SK-MEL-5 (cell line): ENCODE data around the gene GSTCD. TPM values are rescaled to one million over a fixed set of nuclear protein-coding genes. Genes with fewer than 3 reads are reported as not detected.
"Not testable (repeated sequence)": the region's sequence is repeated elsewhere in the genome, so short reads cannot be mapped to it uniquely, and the experiment has no call there.

Experiments
- DNase-seq: peaks from one replicate; pipeline ENCODE4 v3.0.0-alpha.2; 2016; ENCODE audit warnings: low read depth, low spot score
- in situ Hi-C: cut with HindIII; loops from 2 replicates; pipeline ENCODE4 v1.10.0; 2016; ENCODE audit warnings: low sequenced_read_pairs, high pct_unique_total_duplicates, low pct_unique_long_range_greater_than_20kb
- total RNA-seq: library from RNA; depleted of rRNA; stranded (reverse); fragments of >200 nt; shearing (Covaris generic); gene quantifications from 2 replicates; pipeline ENCODE4 v1.2.3, GENCODE V29; 2014

GSTCD gene
- total RNA-seq, 1 experiment from 2014 or later = 11.5 TPM

DNA sequence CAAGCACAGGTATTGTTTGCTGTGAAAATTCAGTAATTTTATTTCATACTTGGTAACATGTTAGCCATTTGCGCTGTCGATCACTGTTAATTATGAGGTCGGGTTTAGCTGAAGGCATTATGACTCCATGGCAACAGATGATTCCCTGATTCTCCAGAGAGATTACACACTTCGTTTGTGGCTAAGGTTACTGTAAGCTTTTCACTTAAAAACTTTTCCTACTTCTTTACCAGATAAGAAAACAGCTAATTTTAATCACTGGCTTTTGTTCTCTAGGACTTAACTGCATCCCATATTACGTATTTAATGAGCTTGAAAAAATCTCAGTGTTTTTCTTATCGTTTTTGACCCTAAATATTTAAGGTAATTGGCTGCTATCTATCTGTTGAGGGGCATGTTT, 2.1 kb downstream of the GSTCD start:
- in situ Hi-C loops = no loop called here
- peak; percentile 11 for DNase-seq

DNA sequence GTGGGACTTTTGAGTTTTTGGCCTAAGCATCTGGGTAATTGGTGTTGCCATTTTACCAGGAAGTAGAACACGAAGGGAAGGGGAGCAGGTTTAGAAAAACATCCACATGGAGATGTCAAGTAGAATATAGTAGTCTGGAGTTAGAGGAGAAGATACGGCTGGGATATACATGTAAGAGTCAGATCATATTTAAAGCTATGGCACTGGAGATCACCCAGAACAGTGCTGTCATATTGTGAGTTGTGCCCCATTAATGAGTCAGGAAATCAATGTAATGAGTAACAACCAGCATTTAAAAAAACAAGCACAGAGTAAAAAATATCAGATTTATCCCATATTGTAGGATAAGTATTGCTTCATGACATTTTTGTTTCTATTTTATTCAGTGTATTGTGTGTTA, 4.2 kb downstream of the GSTCD start:
- in situ Hi-C loops = no loop called here
- no peak for DNase-seq

DNA sequence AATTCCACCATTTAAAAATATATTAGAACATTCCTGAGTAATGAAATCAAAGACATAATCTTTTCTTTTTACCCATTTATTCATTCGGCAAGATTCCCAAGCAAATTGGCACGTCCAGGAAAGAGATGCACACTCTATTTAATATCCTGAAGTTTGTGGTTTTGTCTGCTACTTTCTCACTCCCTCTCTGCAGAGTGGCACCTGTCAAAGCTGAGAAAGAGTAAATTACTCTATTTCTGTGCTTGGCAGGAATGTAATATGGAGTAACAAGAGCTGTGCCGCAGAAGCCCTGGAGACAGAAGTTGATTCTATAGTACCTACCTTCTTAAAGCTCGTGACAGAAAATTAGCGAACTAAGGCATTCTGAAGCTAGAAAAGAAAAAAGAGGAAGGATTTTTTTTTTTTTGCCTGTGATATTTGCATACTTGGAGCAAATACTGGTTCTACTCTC, 5.5 kb downstream of the GSTCD start:
- in situ Hi-C loops = no loop called here
- no peak for DNase-seq

DNA sequence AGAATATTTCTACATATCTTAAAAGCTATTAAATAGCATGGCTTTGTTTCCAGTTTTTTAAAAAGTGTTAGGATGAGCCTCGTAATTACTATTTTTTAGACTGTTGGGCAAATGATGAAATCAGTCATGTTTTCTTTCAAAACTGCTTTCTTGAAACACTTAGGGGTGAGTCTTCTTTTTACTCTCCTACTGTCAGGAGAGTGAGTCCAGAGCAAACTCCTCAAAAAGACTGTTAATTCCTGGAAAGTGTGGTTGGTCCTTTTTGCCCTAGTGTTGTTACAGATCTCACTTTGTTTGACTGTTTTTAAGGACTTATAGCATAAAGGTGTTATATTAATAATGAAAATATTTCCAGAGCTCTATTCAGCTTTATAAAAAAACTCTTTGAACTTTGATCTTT, 6.3 kb downstream of the GSTCD start:
- no peak for DNase-seq
- in situ Hi-C loops = no loop called here

DNA sequence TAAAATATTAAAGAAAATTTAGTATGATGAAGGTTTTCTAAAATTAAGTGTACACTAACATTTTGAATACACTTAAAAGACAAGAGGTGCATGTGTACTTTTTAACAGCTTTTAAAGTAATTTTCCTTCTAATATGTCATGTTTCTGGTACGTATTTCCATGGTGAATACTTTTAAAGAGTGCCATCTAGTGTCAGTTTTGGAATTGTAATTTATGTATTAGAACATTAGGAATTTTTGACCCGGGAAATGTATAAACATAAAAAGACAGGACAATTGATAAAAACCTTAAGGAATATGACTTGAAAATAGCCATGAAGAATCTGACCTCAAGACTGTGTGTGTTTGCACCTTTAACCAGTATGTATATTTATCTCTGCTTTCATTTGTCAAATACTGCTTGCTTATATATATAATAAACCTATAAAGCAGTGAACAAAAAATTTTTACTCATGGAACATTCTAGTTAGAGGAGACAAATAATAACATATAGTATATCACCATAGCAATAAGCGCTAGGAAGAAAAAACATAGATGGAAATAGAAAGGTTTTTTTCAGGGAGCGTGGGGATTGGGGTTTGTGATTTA, 7.2 kb downstream of the GSTCD start:
- DNase-seq = peak; percentile 55
- in situ Hi-C loops = no loop called here

GRCh38 chr4:105719204-105719603, 10.6 kb downstream of the GSTCD start:
- DNase-seq = no peak
- in situ Hi-C loops = no loop called here

DNA sequence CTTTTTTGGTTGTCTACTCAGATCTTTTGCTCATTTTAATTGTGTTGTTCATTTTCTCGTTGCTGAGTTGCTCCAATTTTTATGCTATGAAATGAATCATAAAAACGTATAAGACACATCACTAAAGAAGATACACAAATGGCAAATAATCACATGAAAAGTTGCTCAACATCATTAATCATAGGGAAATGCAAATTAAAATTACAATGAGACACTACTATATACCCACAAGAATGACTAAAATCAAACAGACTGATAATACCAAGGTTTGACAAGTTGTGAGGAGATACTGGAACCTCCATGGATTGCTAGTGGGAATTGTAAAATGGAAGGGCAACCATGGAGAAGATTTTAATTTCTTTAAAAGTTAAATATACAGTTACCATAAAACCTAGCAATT, 17.0 kb downstream of the GSTCD start:
- DNase-seq = no peak

GRCh38 chr4:105729895-105730294, 21.3 kb downstream of the GSTCD start:
- in situ Hi-C loops, DNase-seq: not testable (repeated sequence)

More for the DNA sequence above, 17.0 kb downstream of the GSTCD start:
- in situ Hi-C loops = no loop called here

- in situ Hi-C loops, DNase-seq: not testable (repeated sequence)
Measured at GRCh38 chr4:105735217-105735616, 26.6 kb downstream of the GSTCD start.

- no peak for DNase-seq
- in situ Hi-C loops = no loop called here
Measured at GRCh38 chr4:105741548-105741947, 33.0 kb downstream of the GSTCD start.

- in situ Hi-C loops = no loop called here
- DNase-seq = no peak
Measured at GRCh38 chr4:105748222-105748621, 39.6 kb downstream of the GSTCD start.

DNA sequence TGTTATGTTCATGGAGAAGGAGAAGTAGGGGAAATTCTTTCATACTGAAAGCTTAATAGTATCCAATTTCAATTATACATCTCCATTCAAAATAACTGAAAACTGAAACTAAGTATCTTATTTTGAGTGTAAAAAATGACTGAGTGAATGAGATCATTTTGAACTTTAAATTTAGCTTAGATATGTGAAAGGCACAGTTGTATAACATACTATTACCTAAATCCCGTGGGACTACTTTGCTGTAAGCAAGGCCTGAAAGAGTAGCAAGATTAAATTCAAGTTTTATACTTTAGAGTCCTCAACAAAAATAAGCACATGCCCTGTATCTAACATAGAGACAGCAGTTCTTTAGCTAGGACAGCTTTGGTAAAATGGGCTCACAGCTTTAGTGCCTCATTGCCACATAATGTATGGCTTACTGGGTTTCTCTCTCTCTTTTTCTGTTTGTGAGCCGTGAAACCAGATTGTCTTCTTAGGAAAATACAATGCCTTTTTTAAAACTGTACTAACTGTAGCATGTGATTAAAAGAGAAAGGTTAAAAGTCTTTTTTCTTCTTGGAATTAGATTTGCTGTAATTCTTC, 43.2 kb downstream of the GSTCD start:
- in situ Hi-C loops = no loop called here

GRCh38 chr4:105753361-105753760, 44.8 kb downstream of the GSTCD start:
- in situ Hi-C loops = no loop called here

More for the DNA sequence above, 43.2 kb downstream of the GSTCD start:
- DNase-seq = no peak

DNA sequence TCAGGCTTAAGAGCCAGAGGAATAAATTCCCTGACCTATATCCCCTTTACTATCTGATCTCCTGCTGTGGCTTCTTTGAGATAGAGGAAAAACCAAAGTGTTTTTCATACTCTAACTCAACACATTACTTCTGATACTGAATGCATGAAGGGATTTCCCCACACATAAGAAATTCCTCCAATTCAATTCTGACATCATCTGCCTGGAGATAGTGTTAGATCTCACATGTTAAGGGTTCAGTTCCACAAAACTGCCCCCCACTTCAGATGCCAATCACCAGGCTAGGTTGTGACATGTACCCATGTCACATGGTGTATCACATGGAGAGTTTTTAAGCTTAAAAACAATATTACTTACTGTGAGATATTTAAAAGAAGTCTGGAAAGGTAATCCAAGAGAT, 46.8 kb downstream of the GSTCD start:
- in situ Hi-C loops = no loop called here
- DNase-seq = no peak

More at GRCh38 chr4:105753361-105753760, 44.8 kb downstream of the GSTCD start:
- DNase-seq = no peak

GRCh38 chr4:105758958-105759357, 50.4 kb downstream of the GSTCD start:
- in situ Hi-C loops = no loop called here
- DNase-seq = no peak

GRCh38 chr4:105765690-105766407, 57.3 kb downstream of the GSTCD start:
- in situ Hi-C loops = no loop called here
- DNase-seq = peak; percentile 21

- no peak for DNase-seq
- in situ Hi-C loops = no loop called here
Measured at GRCh38 chr4:105767579-105767978, 59.0 kb downstream of the GSTCD start.

DNA sequence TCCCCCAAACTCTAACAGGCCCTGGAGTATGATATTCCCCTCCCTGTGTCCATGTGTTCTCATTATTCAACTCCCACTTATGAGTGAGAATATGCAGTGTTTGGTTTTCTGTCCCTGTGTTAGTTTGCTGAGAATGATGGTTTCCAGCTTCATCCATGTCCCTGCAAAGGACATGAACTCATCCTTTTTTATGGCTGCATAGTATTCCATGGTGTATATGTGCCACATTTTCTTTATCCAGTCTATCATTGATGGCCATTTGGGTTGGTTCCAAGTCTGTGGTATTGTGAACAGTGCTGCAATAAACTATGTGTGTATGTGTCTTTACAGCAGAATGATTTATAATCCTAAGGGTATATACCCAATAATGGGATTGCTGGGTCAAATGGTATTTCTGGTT, 61.9 kb downstream of the GSTCD start:
- DNase-seq, in situ Hi-C loops: not testable (repeated sequence)

DNA sequence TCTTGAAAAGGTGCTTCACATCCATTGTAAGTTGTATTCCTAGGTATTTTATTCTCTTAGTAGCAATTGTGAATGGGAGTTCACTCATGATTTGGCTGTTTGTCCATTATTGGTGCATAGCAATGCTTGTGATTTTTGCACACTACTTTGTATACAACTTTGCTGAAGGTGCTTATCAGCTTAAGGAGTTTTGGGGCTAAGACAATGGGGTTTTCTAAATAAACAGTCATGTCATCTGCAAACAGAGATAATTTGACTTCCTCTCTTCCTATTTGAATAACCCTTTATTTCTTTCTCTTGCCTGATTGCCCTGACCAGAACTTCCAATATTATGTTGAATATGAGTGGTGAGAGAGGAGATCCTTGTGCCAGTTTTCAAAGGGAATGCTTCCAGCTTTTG, 63.5 kb downstream of the GSTCD start:
- DNase-seq, in situ Hi-C loops: not testable (repeated sequence)
